HepG2 (cell line): ENCODE data around the gene GCNT4. TPM values are rescaled to one million over a fixed set of nuclear protein-coding genes. Genes with fewer than 3 reads are reported as not detected.

Experiments
- ATAC-seq: fragments of 200-7000 bp; cut with Tn5 transposase; 3 replicates; pipeline ENCODE4 v1.9.1; 2020; ENCODE audit warnings: mild to moderate bottlenecking, moderate library complexity
- BruUV-seq: library from RNA; stranded (reverse); fragments of 400-500 nt; replicated peaks from 2 replicates; lab custom pipeline; 2021; lab: Mats Ljungman, UMichigan
- CTCF ChIA-PET: fragments of 300-600 bp; formaldehyde crosslinking; extraction: SDS; loops from one replicate; lab custom pipeline; 2021; ENCODE audit warnings: low total read pairs, inconsistent platforms, low intra/inter-chr PET ratio; lab: Yijun Ruan, JAX
- POLR2A ChIA-PET: fragments of 350-600 bp; sonication (Branson Sonifier 250); formaldehyde crosslinking; loops from one replicate; lab custom pipeline; 2020; ENCODE audit warnings: antibody characterized with exemption, inconsistent platforms; lab: Yijun Ruan, JAX
- DNase-seq: peaks from one replicate; pipeline ENCODE4 v3.0.0-alpha.2; 2015; ENCODE audit warnings: low spot score
- FAIRE-seq: peaks from 3 replicates; lab custom pipeline; 2011; peaks lifted over from hg19 to GRCh38; lab: Jason Lieb, UNC
- H2AFZ ChIP-seq: one replicate; pipeline ENCODE4 v1.6.1; 2011; ENCODE audit warnings: low read length, inconsistent platforms
- H3K27ac ChIP-seq: fragments of 300-600 bp; 3 replicates; pipeline ENCODE4 v1.8.0; 2011; ENCODE audit warnings: mixed run types, mild to moderate bottlenecking, mixed read lengths, low read length, inconsistent platforms; ENCODE audit not compliant: insufficient read depth; ENCODE audit errors: extremely low read length
- H3K27me3 ChIP-seq, 2 experiments: fragments of 200-600 bp in 1 of 2; 2 replicates in 1 of 2; 3 replicates in 1 of 2; pipeline versions ENCODE4 v1.6.0 to v1.8.0; 2011; ENCODE audit warnings: low read length in 2 of 2, mild to moderate bottlenecking in 2 of 2, moderate library complexity in 2 of 2, inconsistent platforms in 1 of 2; ENCODE audit not compliant: insufficient read depth in 2 of 2, control insufficient read depth in 1 of 2
- H3K36me3 ChIP-seq, 2 experiments: fragments of 200-600 bp in 1 of 2; replicated peaks in 1 of 2; 2 replicates in 1 of 2; 3 replicates in 1 of 2; pipeline versions ENCODE4 v1.5.1 to v1.8.0; 2011; ENCODE audit warnings: low read length in 2 of 2, inconsistent platforms in 1 of 2; ENCODE audit not compliant: insufficient read depth in 2 of 2, control insufficient read depth in 1 of 2
- H3K4me1 ChIP-seq: 2 replicates; pipeline ENCODE4 v1.5.1; 2012; ENCODE audit warnings: low read length, inconsistent platforms; ENCODE audit not compliant: insufficient read depth
- H3K4me2 ChIP-seq: 2 replicates; pipeline ENCODE4 v1.6.0; 2011; ENCODE audit warnings: low read depth, low read length, inconsistent platforms
- H3K4me3 ChIP-seq, 3 experiments: fragments of 200-600 bp in 1 of 3; sonication (generic), shearing (Covaris generic) in 1 of 3; replicated peaks in 1 of 3; 2 replicates each; pipeline ENCODE4 v1.5.1; 2011 to 2016; ENCODE audit warnings: low read length in 3 of 3, inconsistent platforms in 2 of 3, low read depth in 2 of 3, mild to moderate bottlenecking in 2 of 3, control low read depth in 1 of 3, mixed read lengths in 1 of 3; ENCODE audit not compliant: insufficient read depth in 1 of 3
- H3K79me2 ChIP-seq: one replicate; pipeline ENCODE4 v1.6.1; 2011; ENCODE audit warnings: low read length, inconsistent platforms; ENCODE audit not compliant: insufficient read depth
- H3K9ac ChIP-seq: 2 replicates; pipeline ENCODE4 v1.6.0; 2011; ENCODE audit warnings: mild to moderate bottlenecking, low read depth, low read length, inconsistent platforms; ENCODE audit not compliant: insufficient read depth
- H3K9me3 ChIP-seq: 2 replicates; pipeline ENCODE4 v1.5.1; 2012; ENCODE audit warnings: mild to moderate bottlenecking, low read length
- H4K20me1 ChIP-seq: 2 replicates; pipeline ENCODE4 v1.6.0; 2011; ENCODE audit warnings: inconsistent platforms, mild to moderate bottlenecking, low read length, moderate library complexity; ENCODE audit not compliant: insufficient read depth
- FOXJ3 ChIP-seq: sonication (generic); formaldehyde crosslinking; IDR thresholded peaks from 2 replicates; pipeline ENCODE4 v1.4.0; 2020; ENCODE audit warnings: missing genetic modification reagents, mild to moderate bottlenecking, borderline replicate concordance
- NR2F6 ChIP-seq, 2 experiments: IDR thresholded peaks; 2 replicates each; pipeline ENCODE4 v1.6.1; 2016; ENCODE audit warnings: antibody characterized with exemption in 1 of 2, mild to moderate bottlenecking in 1 of 2
- RAD21 ChIP-seq: fragments of 450-650 bp; formaldehyde crosslinking; IDR thresholded peaks from 2 replicates; pipeline ENCODE4 v1.5.0; 2020; ENCODE audit warnings: mild to moderate bottlenecking
- SSRP1 ChIP-seq: IDR thresholded peaks from 2 replicates; pipeline ENCODE4 v1.6.1; 2016; ENCODE audit warnings: control low read depth
- THAP11 ChIP-seq: IDR thresholded peaks from 2 replicates; pipeline ENCODE4 v1.6.1; 2016; ENCODE audit warnings: missing biosample characterization, missing genetic modification reagents
- YEATS4 ChIP-seq: sonication (generic); formaldehyde crosslinking; IDR thresholded peaks from 2 replicates; pipeline ENCODE4 v1.4.0; 2020; ENCODE audit warnings: missing genetic modification reagents, borderline replicate concordance
- ZBTB1 ChIP-seq: sonication (generic); formaldehyde crosslinking; IDR thresholded peaks from 2 replicates; pipeline ENCODE4 v1.4.0; 2020; ENCODE audit warnings: missing genetic modification reagents, borderline replicate concordance
- ZBTB14 ChIP-seq: sonication (generic); formaldehyde crosslinking; IDR thresholded peaks from 2 replicates; pipeline ENCODE4 v1.4.0; 2020; ENCODE audit warnings: missing genetic modification reagents
- ZFP37 ChIP-seq: sonication (generic); formaldehyde crosslinking; IDR thresholded peaks from 2 replicates; pipeline ENCODE4 v1.4.0; 2020; ENCODE audit warnings: missing genetic modification reagents, borderline replicate concordance
- ZNF235 ChIP-seq: sonication (generic); formaldehyde crosslinking; IDR thresholded peaks from 2 replicates; pipeline ENCODE4 v1.8.1; 2023; ENCODE audit warnings: mild to moderate bottlenecking, missing genetic modification reagents, borderline replicate concordance
- ZNF263 ChIP-seq: sonication (generic); formaldehyde crosslinking; IDR thresholded peaks from 2 replicates; pipeline ENCODE4 v1.4.0; 2020; ENCODE audit warnings: missing genetic modification reagents
- ZNF646 ChIP-seq: sonication (generic); formaldehyde crosslinking; IDR thresholded peaks from 2 replicates; pipeline ENCODE4 v1.9.0; 2021; ENCODE audit warnings: mild to moderate bottlenecking, missing genetic modification reagents
- ZSCAN29 ChIP-seq: sonication (generic); formaldehyde crosslinking; conservative IDR thresholded peaks from 2 replicates; pipeline ENCODE4 v1.4.0; 2020; ENCODE audit warnings: mild to moderate bottlenecking, missing genetic modification reagents
- WGBS: methylation state at CpG from one replicate; pipeline ENCODE4 v1.1.6; 2017; ENCODE audit warnings: low lambda C conversion rate; 5-methylcytosine and 5-hydroxymethylcytosine counted together
- in situ Hi-C: cut with HindIII; loops from 2 replicates; pipeline ENCODE4 v1.10.0; 2017; ENCODE audit warnings: low pct_unique_long_range_greater_than_20kb; ENCODE audit not compliant: extremely low pct_ligation_motif_present
- intact Hi-C: fragments of 100-400 bp; cut with micrococcal nuclease; formaldehyde crosslinking; loops from one replicate; pipeline ENCODE4 v1.10.0; 2022; ENCODE audit not compliant: unreplicated experiment
- polyA plus RNA-seq, 8 experiments: library from polyadenylated mRNA; depleted of rRNA in 3 of 8; stranded (reverse) in 7 of 8; unstranded in 1 of 8; fragments of >200 nt; fragmentation: Illumina TruSeq in 4 of 8; extraction: Trizol in 4 of 8; gene quantifications; 2 replicates each; pipeline versions ENCODE4 v1.2.1 to v1.2.3, GENCODE V29; 2011 to 2016; ENCODE audit warnings: low read depth in 4 of 8, missing spikeins in 1 of 8, mixed read lengths in 1 of 8; ENCODE audit not compliant: insufficient read depth in 1 of 8
- total RNA-seq, 5 experiments: library from RNA; depleted of rRNA; stranded (reverse); fragments of >200 nt; fragmentation: Illumina TruSeq; extraction: Trizol; gene quantifications; 2 replicates each; pipeline ENCODE4 v1.2.3, GENCODE V29; 2016; ENCODE audit warnings: low read depth in 1 of 5

Gene GCNT4
- total and polyA plus RNA-seq, 2 of the 13 experiments (the other 11 are each of a cell fraction or from before 2014, with no cell fraction given) = 0.22 to 0.38 TPM

- Histone ChIP-seq H3K27ac (no peak overlapping the region), H3K4me3 (no peak overlapping the region), H4K20me1 (no peaks in the 10 kb centered on the region), H3K9me3 (no peaks in the 10 kb centered on the region), H3K27me3 (peaks cover 3% of the 10 kb centered on the region in 2 experiments; a peak in 2 of 5 replicates), H2AFZ (no peak overlapping the region), H3K4me1 (no peaks in the 10 kb centered on the region), H3K4me2 (no peak overlapping the region), H3K36me3 (no peaks in the 10 kb centered on the region), H3K9ac (no peak overlapping the region), H3K79me2 (no peaks in the 10 kb centered on the region)
- no TSS peak for BruUV-seq
- DNase-seq (no peak), FAIRE-seq (no peak), ATAC-seq (no peak)
- 71% methylated on average over 1 of the region's 1 CpG for WGBS
- POLR2A ChIA-PET = no interaction called here
- intact Hi-C loops (no loop called here), in situ Hi-C loops (no loop called here)
- CTCF ChIA-PET = no interaction called here
- TF ChIP-seq YEATS4 (CRISPR knock-in tag) (no peak), ZSCAN29 (CRISPR knock-in tag) (no peak), ZNF235 (CRISPR knock-in tag) (no peak), ZNF646 (CRISPR knock-in tag) (no peak), ZFP37 (no peak), NR2F6 (IDR thresholded peaks at IDR 0.05) (no peak), NR2F6 (CRISPR knock-in tag; IDR thresholded peaks at IDR 0.05) (no peak), FOXJ3 (no peak), THAP11 (CRISPR knock-in tag) (no peak), ZBTB1 (CRISPR knock-in tag) (no peak), ZBTB14 (CRISPR knock-in tag) (no peak), SSRP1 (no peak), RAD21 (CRISPR knock-in tag) (no peak), ZNF263 (CRISPR knock-in tag) (no peak)
These were observed 36.8 kb upstream of the GCNT4 start for GRCh38 chr5:75089137-75089536.
